Gastrocnemius medialis (tissue), 4 donors: ENCODE measurements around the gene MAML3. TPM values are rescaled to one million over a fixed set of nuclear protein-coding genes. Genes with fewer than 3 reads are reported as not detected.

Experiments
- ATAC-seq, 2 donors: fragments of 150-250 bp; one replicate each; pipeline ENCODE4 v1.9.1; 2016
- DNase-seq, 2 donors: peaks; one replicate each; pipeline ENCODE4 v3.0.0-alpha.2; 2019
- H3K27ac ChIP-seq, 4 donors: fragments of 200-600 bp; sonication (generic); 1 replicate in 1 of 4; 2 replicates in 3 of 4; pipeline ENCODE4 v1.5.1; 2016 to 2018; ENCODE audit warnings: mild to moderate bottlenecking in 2 of 4, moderate library complexity in 1 of 4
- H3K27me3 ChIP-seq, 3 donors: fragments of 200-600 bp; sonication (generic) in 2 of 3; 1 replicate in 1 of 3; 2 replicates in 2 of 3; pipeline versions ENCODE4 v1.5.1 to v1.6.0; 2016 to 2019; ENCODE audit warnings: mild to moderate bottlenecking in 1 of 3, moderate library complexity in 1 of 3
- H3K36me3 ChIP-seq, 2 donors: fragments of 200-600 bp; sonication (generic) in 1 of 2; one replicate each; pipeline ENCODE4 v1.5.1; 2017 to 2018
- H3K4me1 ChIP-seq, 2 donors: fragments of 200-600 bp; sonication (generic) in 1 of 2; one replicate each; pipeline ENCODE4 v1.5.1; 2016 to 2017; ENCODE audit warnings: mild to moderate bottlenecking in 2 of 2
- H3K4me3 ChIP-seq, 4 donors: fragments of 200-600 bp; sonication (generic) in 3 of 4; 1 replicate in 1 of 4; 2 replicates in 3 of 4; pipeline ENCODE4 v1.5.1; 2016 to 2019; ENCODE audit warnings: mild to moderate bottlenecking in 2 of 4
- H3K9me3 ChIP-seq, 3 donors: fragments of 200-600 bp; sonication (generic) in 2 of 3; 1 replicate in 1 of 3; 2 replicates in 2 of 3; pipeline ENCODE4 v1.5.1; 2016 to 2019
- POLR2A ChIP-seq, 2 donors: fragments of 450-650 bp; IDR thresholded peaks; one replicate each; pipeline ENCODE4 v1.6.1; 2017; ENCODE audit warnings: antibody characterized with exemption in 2 of 2, mild to moderate bottlenecking in 2 of 2, moderate library complexity in 2 of 2
- in situ Hi-C, 4 donors: fragments of 200-750 bp; cut with MboI; loops; one replicate each; pipeline versions ENCODE4 v1.15.0 to v1.8.0; 2017; ENCODE audit warnings: low sequenced_read_pairs in 4 of 4
- intact Hi-C: fragments of 100-400 bp; cut with DNase I; formaldehyde crosslinking; loops from one replicate; pipeline ENCODE4 v1.15.1; 2023; ENCODE audit warnings: low total_unique reads
- total RNA-seq, 4 donors: library from RNA; depleted of rRNA; stranded (reverse); fragments of >200 nt; gene quantifications; one replicate each; pipeline versions ENCODE4 v1.1.0 to v1.2.3, GENCODE V29; 2016
- TF ChIP-seq, protein P1 (sequence below), 5 experiments: fragments of 450-650 bp in 3 of 5; fragments of 200-600 bp in 2 of 5; sonication (generic) in 2 of 5; IDR thresholded peaks in 4 of 5; conservative IDR thresholded peaks in 1 of 5; 1 replicate in 4 of 5; 2 replicates in 1 of 5; pipeline ENCODE4 v1.5.1; 2016 to 2019; ENCODE audit warnings: antibody characterized with exemption in 5 of 5, mild to moderate bottlenecking in 3 of 5, moderate library complexity in 3 of 5

Gene MAML3
- total RNA-seq, 4 donors from 2014 or later: 0.98 to 1.5 (median 1.4) TPM

DNA sequence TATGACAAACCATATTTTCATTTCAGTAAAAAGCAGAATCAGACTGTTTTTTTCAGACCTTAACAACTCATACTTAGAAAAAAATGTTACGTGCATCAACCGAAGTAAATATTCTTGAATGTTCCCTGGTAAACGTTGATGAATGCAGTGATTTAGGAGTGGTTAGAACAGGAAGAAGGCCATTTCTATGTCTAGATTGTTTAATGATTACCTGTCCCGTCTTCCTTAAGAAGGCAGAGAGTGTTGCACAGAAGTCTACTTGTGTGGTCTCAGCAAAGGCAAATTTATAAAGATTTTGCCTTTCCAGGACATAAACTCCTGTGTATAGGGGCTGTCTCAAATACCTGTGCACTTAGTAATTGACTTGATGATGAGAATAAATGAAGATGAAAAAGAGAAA, 353.9 kb downstream of the MAML3 start:
- in situ Hi-C loops (no loop called here), intact Hi-C loops (no loop called here)
- no peaks in the 10 kb centered on the region for H3K4me1 ChIP-seq
- no peak overlapping the region for H3K4me3 ChIP-seq
- no peaks in the 10 kb centered on the region for H3K36me3 ChIP-seq
- H3K9me3 ChIP-seq: no peaks in the 10 kb centered on the region
- no peak overlapping the region for H3K27ac ChIP-seq
- no peak for DNase-seq
- ATAC-seq: no peak
- TF ChIP-seq POLR2A (IDR thresholded peaks at IDR 0.05): no peak
- TF ChIP-seq, protein P1, sequence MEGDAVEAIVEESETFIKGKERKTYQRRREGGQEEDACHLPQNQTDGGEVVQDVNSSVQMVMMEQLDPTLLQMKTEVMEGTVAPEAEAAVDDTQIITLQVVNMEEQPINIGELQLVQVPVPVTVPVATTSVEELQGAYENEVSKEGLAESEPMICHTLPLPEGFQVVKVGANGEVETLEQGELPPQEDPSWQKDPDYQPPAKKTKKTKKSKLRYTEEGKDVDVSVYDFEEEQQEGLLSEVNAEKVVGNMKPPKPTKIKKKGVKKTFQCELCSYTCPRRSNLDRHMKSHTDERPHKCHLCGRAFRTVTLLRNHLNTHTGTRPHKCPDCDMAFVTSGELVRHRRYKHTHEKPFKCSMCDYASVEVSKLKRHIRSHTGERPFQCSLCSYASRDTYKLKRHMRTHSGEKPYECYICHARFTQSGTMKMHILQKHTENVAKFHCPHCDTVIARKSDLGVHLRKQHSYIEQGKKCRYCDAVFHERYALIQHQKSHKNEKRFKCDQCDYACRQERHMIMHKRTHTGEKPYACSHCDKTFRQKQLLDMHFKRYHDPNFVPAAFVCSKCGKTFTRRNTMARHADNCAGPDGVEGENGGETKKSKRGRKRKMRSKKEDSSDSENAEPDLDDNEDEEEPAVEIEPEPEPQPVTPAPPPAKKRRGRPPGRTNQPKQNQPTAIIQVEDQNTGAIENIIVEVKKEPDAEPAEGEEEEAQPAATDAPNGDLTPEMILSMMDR (IDR thresholded peaks at IDR 0.05 in 4 of 5, conservative IDR thresholded peaks at IDR 0.05 in 1 of 5): no peak
- no peaks in the 10 kb centered on the region for H3K27me3 ChIP-seq

DNA sequence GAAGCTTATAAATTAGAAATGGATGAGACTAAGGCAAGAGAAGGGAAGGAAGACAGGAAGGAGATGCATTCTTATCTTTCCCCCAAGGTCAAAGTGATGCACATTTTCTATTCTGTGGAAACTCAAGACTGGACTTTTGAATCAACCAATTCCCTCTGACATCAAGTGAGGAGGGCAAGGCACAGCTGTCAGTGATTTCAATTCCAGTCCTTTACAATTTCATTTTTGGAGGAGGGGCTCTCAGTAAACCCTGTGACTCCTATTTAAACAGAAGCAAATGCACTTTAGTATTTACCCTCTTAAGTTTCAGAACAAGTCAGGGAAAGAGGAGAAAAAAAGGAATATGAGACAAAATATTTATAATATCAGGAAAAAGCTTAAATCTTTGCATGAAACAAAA, 354.4 kb downstream of the MAML3 start:
- Histone ChIP-seq H3K9me3 (no peaks in the 10 kb centered on the region), H3K36me3 (no peaks in the 10 kb centered on the region), H3K27ac (no peak overlapping the region), H3K4me3 (no peak overlapping the region), H3K27me3 (no peaks in the 10 kb centered on the region), H3K4me1 (peaks cover 2 to 4% of the 10 kb centered on the region in 2 donors)
- intact Hi-C loops: no loop called here
- ATAC-seq (no peak), DNase-seq (no peak)
- in situ Hi-C loops: no loop called here
- TF ChIP-seq POLR2A (IDR thresholded peaks at IDR 0.05): no peak
- TF ChIP-seq, protein P1 (IDR thresholded peaks at IDR 0.05 in 4 of 5, conservative IDR thresholded peaks at IDR 0.05 in 1 of 5): no peak

DNA sequence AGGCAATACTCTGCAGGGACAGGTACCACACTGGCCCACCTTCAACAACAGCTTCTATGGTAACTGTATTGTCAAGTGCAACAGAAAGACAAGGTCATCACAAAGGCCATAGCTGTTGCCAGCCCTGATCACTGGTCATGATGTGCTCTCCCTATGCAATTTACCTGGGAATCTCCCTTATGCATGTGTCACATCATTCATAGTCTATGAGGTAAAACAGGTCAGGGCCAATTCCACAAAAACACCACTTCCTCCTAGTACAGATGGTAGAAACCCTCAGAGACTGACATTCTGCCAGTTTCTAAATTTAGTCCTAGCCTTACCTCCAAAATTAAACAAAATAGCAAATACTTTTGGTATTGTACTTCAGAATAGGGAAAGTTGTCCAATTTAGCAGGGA, 355.5 kb downstream of the MAML3 start:
- Histone ChIP-seq H3K27ac (no peak overlapping the region), H3K27me3 (no peaks in the 10 kb centered on the region), H3K4me3 (no peak overlapping the region), H3K9me3 (no peaks in the 10 kb centered on the region), H3K36me3 (no peaks in the 10 kb centered on the region), H3K4me1 (peaks cover 7 to 8% of the 10 kb centered on the region in 2 donors)
- ATAC-seq (no peak), DNase-seq (no peak)
- in situ Hi-C loops: no loop called here
- no peak for TF ChIP-seq POLR2A (IDR thresholded peaks at IDR 0.05)
- TF ChIP-seq, protein P1 (IDR thresholded peaks at IDR 0.05 in 4 of 5, conservative IDR thresholded peaks at IDR 0.05 in 1 of 5): no peak
- intact Hi-C loops: no loop called here

DNA sequence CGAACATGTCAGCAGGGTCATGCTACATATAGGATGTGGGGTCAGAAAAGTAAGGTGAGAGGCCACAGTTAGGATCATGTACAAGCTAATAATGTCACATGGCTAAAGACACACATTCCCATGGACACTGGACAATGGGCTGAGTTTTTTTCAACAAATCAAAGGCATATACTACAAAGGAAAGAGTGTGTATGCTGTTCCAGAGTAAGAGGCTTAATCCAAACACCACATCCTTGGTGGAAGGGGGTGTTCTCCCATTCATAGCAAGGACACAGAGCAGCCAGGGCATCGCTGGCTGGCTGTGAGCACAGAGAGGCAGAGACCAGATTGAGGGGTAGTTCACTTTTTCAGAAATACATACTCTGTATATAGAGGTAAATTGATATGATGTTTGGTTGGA, 356.7 kb downstream of the MAML3 start:
- intact Hi-C loops: no loop called here
- no peak for ATAC-seq

More for the DNA sequence above, 356.7 kb downstream of the MAML3 start:
- peaks cover 7 to 8% of the 10 kb centered on the region in 2 donors for H3K4me1 ChIP-seq
- no peak overlapping the region for H3K27ac ChIP-seq
- TF ChIP-seq, protein P1 (IDR thresholded peaks at IDR 0.05 in 4 of 5, conservative IDR thresholded peaks at IDR 0.05 in 1 of 5): no peak
- no peak for TF ChIP-seq POLR2A (IDR thresholded peaks at IDR 0.05)
- no peaks in the 10 kb centered on the region for H3K36me3 ChIP-seq
- no peaks in the 10 kb centered on the region for H3K27me3 ChIP-seq
- H3K9me3 ChIP-seq: no peaks in the 10 kb centered on the region
- no peak for DNase-seq
- in situ Hi-C loops: no loop called here
- H3K4me3 ChIP-seq: no peak overlapping the region
